Upper lobe of left lung (tissue), 6 donors: ENCODE measurements around the gene FAM227B. TPM values are rescaled to one million over a fixed set of nuclear protein-coding genes. Genes with fewer than 3 reads are reported as not detected.

Experiments used
- ATAC-seq, 2 donors: fragments of 200-7000 bp; cut with Tn5 transposase; one replicate each; pipeline ENCODE4 v1.9.1; 2022; ENCODE audit warnings: mild to moderate bottlenecking in 2 of 2, moderate library complexity in 2 of 2; ENCODE audit not compliant: low FRiP score in 2 of 2
- DNase-seq, 2 donors: peaks; one replicate each; pipeline ENCODE4 v3.0.0-alpha.2; 2019 to 2020
- H3K27ac ChIP-seq, 4 donors: fragments of 200-600 bp; sonication (generic); one replicate each; pipeline ENCODE4 v1.5.1; 2016 to 2019
- H3K27me3 ChIP-seq, 4 donors: fragments of 200-600 bp; sonication (generic); one replicate each; pipeline ENCODE4 v1.5.1; 2017 to 2019
- H3K36me3 ChIP-seq, 4 donors: fragments of 200-600 bp; sonication (generic); one replicate each; pipeline ENCODE4 v1.5.1; 2016 to 2019
- H3K4me1 ChIP-seq, 4 donors: fragments of 200-600 bp; sonication (generic); one replicate each; pipeline ENCODE4 v1.5.1; 2018 to 2019
- H3K4me3 ChIP-seq, 4 donors: fragments of 200-600 bp; sonication (generic); one replicate each; pipeline ENCODE4 v1.5.1; 2017 to 2019; ENCODE audit warnings: mild to moderate bottlenecking in 2 of 4, moderate library complexity in 1 of 4
- H3K9me3 ChIP-seq, 4 donors: fragments of 200-600 bp; sonication (generic); one replicate each; pipeline ENCODE4 v1.5.1; 2018 to 2019
- EP300 ChIP-seq, 4 donors: sonication (generic); formaldehyde crosslinking; IDR thresholded peaks; one replicate each; pipeline ENCODE4 v1.5.1; 2017; ENCODE audit warnings: antibody characterized with exemption in 4 of 4, control low read depth in 2 of 4
- POLR2A ChIP-seq, 4 donors: fragments of 450-650 bp; IDR thresholded peaks; one replicate each; pipeline ENCODE4 v1.5.1; 2016 to 2017; ENCODE audit warnings: antibody characterized with exemption in 4 of 4, mild to moderate bottlenecking in 2 of 4
- POLR2AphosphoS5 ChIP-seq, 2 donors: sonication (generic); formaldehyde crosslinking; IDR thresholded peaks; one replicate each; pipeline ENCODE4 v1.5.1; 2017; ENCODE audit warnings: antibody characterized with exemption in 2 of 2
- WGBS, 2 donors: methylation state at CpG; one replicate each; pipeline ENCODE4 v1.1.5; 2017 to 2018; 5-methylcytosine and 5-hydroxymethylcytosine counted together
- total RNA-seq, 6 donors: library from RNA; depleted of rRNA in 4 of 6; stranded (reverse); fragments of >200 nt in 4 of 6; gene quantifications; one replicate each; pipeline versions ENCODE4 v1.1.0 to v1.2.1, GENCODE V29; 2016 to 2021
- TF ChIP-seq, protein P1 (sequence below), 6 experiments: fragments of 450-650 bp in 4 of 6; fragments of 200-600 bp in 2 of 6; sonication (generic) in 2 of 6; IDR thresholded peaks; one replicate each; pipeline ENCODE4 v1.5.1; 2016 to 2019; ENCODE audit warnings: antibody characterized with exemption in 6 of 6
- donor health status: DM: no; HTN: no; CAD: no; lungs with moderate emphysema.
- donor health status: DM: no; HTN: yes; CAD: no; lungs with severe emphysema.

Gene FAM227B
- total RNA-seq, 6 donors from 2014 or later: 2.6 to 25.1 (median 2.9) TPM; not detected in 1

DNA sequence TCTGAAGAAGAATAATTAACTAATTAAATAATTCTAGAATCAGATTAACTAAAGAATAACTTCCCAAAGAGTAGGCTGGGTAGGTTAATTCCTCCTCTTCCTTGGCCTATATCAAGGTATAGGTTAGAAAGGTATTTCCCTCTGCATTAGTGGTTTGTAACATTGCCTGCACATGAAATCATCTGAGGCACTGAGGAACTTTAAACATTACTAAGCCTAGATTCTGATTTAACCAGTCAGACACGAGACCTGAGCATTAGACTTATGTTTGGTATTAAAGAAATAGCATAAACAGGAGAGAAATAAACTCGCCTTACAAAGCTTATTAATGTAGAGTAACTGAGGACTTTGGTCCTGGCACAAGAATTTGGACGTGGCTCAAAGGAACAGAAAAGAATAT lies 113.4 kb downstream of the FAM227B start:
- TF ChIP-seq, protein P1, sequence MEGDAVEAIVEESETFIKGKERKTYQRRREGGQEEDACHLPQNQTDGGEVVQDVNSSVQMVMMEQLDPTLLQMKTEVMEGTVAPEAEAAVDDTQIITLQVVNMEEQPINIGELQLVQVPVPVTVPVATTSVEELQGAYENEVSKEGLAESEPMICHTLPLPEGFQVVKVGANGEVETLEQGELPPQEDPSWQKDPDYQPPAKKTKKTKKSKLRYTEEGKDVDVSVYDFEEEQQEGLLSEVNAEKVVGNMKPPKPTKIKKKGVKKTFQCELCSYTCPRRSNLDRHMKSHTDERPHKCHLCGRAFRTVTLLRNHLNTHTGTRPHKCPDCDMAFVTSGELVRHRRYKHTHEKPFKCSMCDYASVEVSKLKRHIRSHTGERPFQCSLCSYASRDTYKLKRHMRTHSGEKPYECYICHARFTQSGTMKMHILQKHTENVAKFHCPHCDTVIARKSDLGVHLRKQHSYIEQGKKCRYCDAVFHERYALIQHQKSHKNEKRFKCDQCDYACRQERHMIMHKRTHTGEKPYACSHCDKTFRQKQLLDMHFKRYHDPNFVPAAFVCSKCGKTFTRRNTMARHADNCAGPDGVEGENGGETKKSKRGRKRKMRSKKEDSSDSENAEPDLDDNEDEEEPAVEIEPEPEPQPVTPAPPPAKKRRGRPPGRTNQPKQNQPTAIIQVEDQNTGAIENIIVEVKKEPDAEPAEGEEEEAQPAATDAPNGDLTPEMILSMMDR (IDR thresholded peaks at IDR 0.05): no peak
- TF ChIP-seq POLR2AphosphoS5 (IDR thresholded peaks at IDR 0.05) (no peak), EP300 (IDR thresholded peaks at IDR 0.05) (no peak), POLR2A (IDR thresholded peaks at IDR 0.05) (no peak)
- H3K9me3 ChIP-seq: no peaks in the 10 kb centered on the region
- no peak overlapping the region for H3K4me3 ChIP-seq
- H3K27ac ChIP-seq: no peak overlapping the region
- H3K36me3 ChIP-seq: no peaks in the 10 kb centered on the region
- 78 to 80% methylated on average over 3 of the region's 3 CpGs for WGBS, 2 donors
- no peaks in the 10 kb centered on the region for H3K27me3 ChIP-seq
- DNase-seq (no peak), ATAC-seq (no peak)
- no peaks in the 10 kb centered on the region for H3K4me1 ChIP-seq

DNA sequence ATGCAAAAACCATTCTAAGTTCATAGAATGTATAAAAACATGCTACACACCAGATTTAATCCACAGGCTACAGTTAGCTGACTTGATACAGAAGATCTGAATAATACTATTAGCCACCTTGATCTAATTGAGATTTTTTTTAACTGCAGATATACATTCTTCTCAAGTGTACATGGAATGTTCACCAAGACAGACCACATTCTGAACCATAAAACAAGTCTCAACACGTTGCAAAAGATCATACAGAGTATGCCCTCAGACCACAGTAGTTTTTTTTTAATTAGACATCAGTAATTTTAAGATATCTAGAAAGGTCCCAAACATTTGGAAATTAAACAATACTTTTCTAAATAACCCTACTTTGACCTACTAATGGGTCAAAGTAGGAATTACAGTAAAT lies 114.3 kb downstream of the FAM227B start:
- Histone ChIP-seq H3K4me3 (no peak overlapping the region), H3K36me3 (no peaks in the 10 kb centered on the region), H3K27me3 (no peaks in the 10 kb centered on the region), H3K4me1 (no peaks in the 10 kb centered on the region), H3K9me3 (peaks cover 0 to 5% (median 0%) of the 10 kb centered on the region in 4 donors), H3K27ac (no peak overlapping the region)
- DNase-seq (no peak), ATAC-seq (no peak)
- WGBS, 2 donors: 44 to 45% methylated on average over 1 of the region's 1 CpG
- TF ChIP-seq EP300 (IDR thresholded peaks at IDR 0.05): no peak
- no peak for TF ChIP-seq POLR2A (IDR thresholded peaks at IDR 0.05)
- TF ChIP-seq, protein P1 (IDR thresholded peaks at IDR 0.05): no peak
- TF ChIP-seq POLR2AphosphoS5 (IDR thresholded peaks at IDR 0.05): no peak

DNA sequence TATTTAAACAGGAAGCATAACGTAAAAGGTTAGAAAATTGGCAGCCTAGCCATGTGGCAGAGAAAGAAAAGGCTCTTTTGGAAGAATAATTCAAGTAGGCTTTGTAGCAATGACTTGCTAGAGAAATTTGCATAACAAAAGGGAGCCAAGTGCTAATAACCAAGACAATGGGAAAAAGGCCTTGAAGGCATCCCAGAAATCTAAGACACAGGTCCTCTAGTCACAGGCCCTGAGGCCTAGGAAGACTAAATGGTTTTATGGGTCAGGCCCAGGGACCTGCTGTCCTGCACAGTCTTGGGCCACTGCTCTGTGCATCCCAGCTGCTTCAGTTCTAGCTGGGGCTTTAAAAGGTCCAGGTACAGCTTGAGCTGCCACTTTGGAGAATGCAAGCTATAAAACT lies 119.0 kb downstream of the FAM227B start:
- no peak overlapping the region for H3K27ac ChIP-seq
- H3K36me3 ChIP-seq: no peaks in the 10 kb centered on the region
- H3K4me1 ChIP-seq: no peaks in the 10 kb centered on the region
- DNase-seq: no peak
- TF ChIP-seq POLR2A (IDR thresholded peaks at IDR 0.05): no peak
- no peak for TF ChIP-seq EP300 (IDR thresholded peaks at IDR 0.05)
- TF ChIP-seq, protein P1 (IDR thresholded peaks at IDR 0.05): no peak
- TF ChIP-seq POLR2AphosphoS5 (IDR thresholded peaks at IDR 0.05): no peak
- H3K9me3 ChIP-seq: peaks cover 0 to 5% (median 0%) of the 10 kb centered on the region in 4 donors
- no peak overlapping the region for H3K4me3 ChIP-seq
- no peaks in the 10 kb centered on the region for H3K27me3 ChIP-seq
- WGBS, 2 donors: 68 to 82% methylated on average over 1 of the region's 1 CpG
- ATAC-seq: no peak

DNA sequence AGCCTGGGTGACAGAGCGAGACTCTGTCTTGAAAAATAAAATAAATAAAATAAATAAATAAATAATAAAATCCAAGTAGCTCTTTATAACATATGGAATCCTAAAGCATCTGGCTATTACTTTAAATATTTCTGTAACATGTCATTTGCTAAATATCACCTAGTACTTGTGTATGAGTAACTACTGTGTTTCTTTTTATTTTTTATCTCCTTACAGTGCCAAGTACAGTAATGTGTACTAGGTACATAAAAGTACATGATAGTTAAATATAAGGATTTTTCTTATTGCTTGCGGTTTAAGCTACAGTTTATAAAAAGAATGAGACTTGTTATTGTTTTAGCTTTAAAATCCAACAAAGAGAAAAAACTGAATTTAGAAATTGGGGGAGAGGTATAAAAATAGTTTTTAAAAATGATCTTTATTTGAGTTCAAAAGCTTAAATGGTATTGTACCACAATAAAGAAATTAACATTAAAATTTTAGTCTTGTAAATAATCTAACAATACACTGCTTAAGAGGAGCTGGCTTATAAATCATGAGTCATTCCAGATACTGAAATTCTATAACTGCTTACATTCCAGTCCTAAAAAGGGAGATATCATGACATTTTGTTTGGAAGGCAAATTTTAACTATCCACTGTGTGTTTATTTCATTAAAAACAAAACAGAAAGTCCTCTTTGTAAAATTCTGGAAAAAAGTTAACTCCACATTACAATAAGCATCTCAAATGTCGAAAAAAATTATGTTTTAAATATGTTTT lies 124.4 kb downstream of the FAM227B start:
- no peaks in the 10 kb centered on the region for H3K9me3 ChIP-seq
- ATAC-seq (no peak), DNase-seq (no peak)
- no peak overlapping the region for H3K4me3 ChIP-seq
- H3K27me3 ChIP-seq: no peaks in the 10 kb centered on the region
- H3K27ac ChIP-seq: no peak overlapping the region
- H3K4me1 ChIP-seq: no peaks in the 10 kb centered on the region
- TF ChIP-seq POLR2AphosphoS5 (IDR thresholded peaks at IDR 0.05): no peak
- TF ChIP-seq EP300 (IDR thresholded peaks at IDR 0.05): no peak
- TF ChIP-seq, protein P1 (IDR thresholded peaks at IDR 0.05): no peak
- no peak for TF ChIP-seq POLR2A (IDR thresholded peaks at IDR 0.05)
- 79 to 80% methylated on average over 3 of the region's 3 CpGs for WGBS, 2 donors
- H3K36me3 ChIP-seq: no peaks in the 10 kb centered on the region

DNA sequence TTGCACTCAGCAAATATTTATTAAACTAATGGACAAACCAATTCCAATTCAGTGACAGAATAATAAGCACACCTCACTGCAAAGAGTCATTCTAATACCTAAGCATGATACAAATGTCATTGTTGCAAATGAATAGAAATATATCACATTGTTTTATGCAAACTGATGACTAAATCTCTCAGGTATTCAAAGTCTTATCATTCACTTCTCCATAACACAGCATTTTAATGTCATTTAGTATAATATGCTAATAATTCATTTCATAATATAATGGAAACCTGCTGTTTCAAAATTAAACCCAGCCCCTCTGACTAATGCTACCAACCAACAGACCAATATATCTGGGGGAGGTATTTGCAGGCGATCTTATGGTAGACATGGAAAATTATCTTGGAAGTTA lies 125.8 kb downstream of the FAM227B start:
- no peaks in the 10 kb centered on the region for H3K36me3 ChIP-seq
- DNase-seq (no peak), ATAC-seq (no peak)
- WGBS, 2 donors: 91 to 94% methylated on average over 1 of the region's 1 CpG
- H3K4me3 ChIP-seq: no peak overlapping the region
- no peaks in the 10 kb centered on the region for H3K9me3 ChIP-seq
- H3K27ac ChIP-seq: no peak overlapping the region
- no peaks in the 10 kb centered on the region for H3K27me3 ChIP-seq
- no peaks in the 10 kb centered on the region for H3K4me1 ChIP-seq
- TF ChIP-seq POLR2AphosphoS5 (IDR thresholded peaks at IDR 0.05): no peak
